Measurements from ENCODE around the gene CTNS.

Gene CTNS

GRCh38 chr17:3602499-3602898 is 34.1 kb upstream of the CTNS start:
- H3K27ac ChIP-seq (ENCODE audit: extremely low read depth, low read depth, low read length), result no peak overlapping the region
- POLR2A ChIA-PET, result interaction anchor here (1.5 to 3.0 kb wide), 2 partner anchors 18 to 34 kb away, joined by 3 to 15 read pairs; partner anchors contain the start of genes CTNS and SHPK
- no peaks in the 10 kb centered on the region for H3K9me3 ChIP-seq (ENCODE audit: control insufficient read depth, insufficient read depth, low read depth, low read length)
- TF ChIP-seq ELK4 (IDR thresholded peaks at IDR 0.05; ENCODE audit: borderline replicate concordance, low read depth, low read length) (no peak), ZNF629 (tag by site-specific recombination; IDR thresholded peaks at IDR 0.05) (no peak), ZNF510 (tag by site-specific recombination; IDR thresholded peaks at IDR 0.05; ENCODE audit: insufficient replicate concordance) (no peak), ZNF596 (tag by site-specific recombination; IDR thresholded peaks at IDR 0.05) (no peak), ZNF133 (tag by site-specific recombination; IDR thresholded peaks at IDR 0.05) (no peak), AEBP2 (tag by site-specific recombination; IDR thresholded peaks at IDR 0.05; ENCODE audit: borderline replicate concordance) (no peak)
- peaks cover 9 to 33% of the 10 kb centered on the region in 2 experiments for H3K36me3 ChIP-seq (ENCODE audit: control insufficient read depth in 2 of 2, insufficient read depth in 1 of 2, low read length in 2 of 2)
- no peaks in the 10 kb centered on the region for H3K4me1 ChIP-seq (ENCODE audit: control insufficient read depth, insufficient read depth, low read length)
- CTCF ChIA-PET, result interaction anchor here (0.7 to 1.7 kb wide), 4 partner anchors 10 to 1250 kb away, joined by 3 to 5 read pairs (median 3); no protein-coding TSS in a partner anchor
- H3K4me3 ChIP-seq (ENCODE audit: low read depth, low read length), result no peak overlapping the region

GRCh38 chr17:3603119-3603869 is 33.3 kb upstream of the CTNS start:
- H3K27ac ChIP-seq (ENCODE audit: extremely low read depth, low read depth, low read length), result no peak overlapping the region
- H3K4me1 ChIP-seq (ENCODE audit: control insufficient read depth, insufficient read depth, low read length), result no peaks in the 10 kb centered on the region
- no peak overlapping the region for H3K4me3 ChIP-seq (ENCODE audit: low read depth, low read length)
- CTCF ChIA-PET, result interaction anchor here (0.5 to 1.7 kb wide), 8 partner anchors 10 to 1251 kb away, joined by 3 to 8 read pairs (median 4); partner anchors contain the start of gene TAX1BP3
- H3K36me3 ChIP-seq (ENCODE audit: control insufficient read depth in 2 of 2, insufficient read depth in 1 of 2, low read length in 2 of 2), result peaks cover 17 to 41% of the 10 kb centered on the region in 2 experiments
- POLR2A ChIA-PET, result interaction anchor here (0.7 to 3.0 kb wide), 3 partner anchors 17 to 346 kb away, joined by 3 to 15 read pairs (median 4); partner anchors contain the start of genes CTNS and SHPK
- TF ChIP-seq KLF1 (tag by site-specific recombination; IDR thresholded peaks at IDR 0.05) (no peak), ZNF280C (tag by site-specific recombination; IDR thresholded peaks at IDR 0.05) (no peak), ZNF610 (tag by site-specific recombination; IDR thresholded peaks at IDR 0.05; ENCODE audit: borderline replicate concordance) (no peak), ZNF645 (tag by site-specific recombination; IDR thresholded peaks at IDR 0.05) (no peak), ZNF768 (tag by site-specific recombination; IDR thresholded peaks at IDR 0.05) (no peak), BCL6B (tag by site-specific recombination; IDR thresholded peaks at IDR 0.05) (no peak), ZNF830 (tag by site-specific recombination; IDR thresholded peaks at IDR 0.05; ENCODE audit: low read depth) (no peak), ZNF391 (tag by site-specific recombination; IDR thresholded peaks at IDR 0.05; ENCODE audit: borderline replicate concordance, low read depth) (no peak), ZFP37 (tag by site-specific recombination; IDR thresholded peaks at IDR 0.05) (no peak), ZNF707 (tag by site-specific recombination; IDR thresholded peaks at IDR 0.05) (no peak), ZNF580 (tag by site-specific recombination; IDR thresholded peaks at IDR 0.05) (no peak)
- no peaks in the 10 kb centered on the region for H3K9me3 ChIP-seq (ENCODE audit: control insufficient read depth, insufficient read depth, low read depth, low read length)

Measured in HEK293 (cell line).